Measurements from ENCODE around the gene GRIP2.

The GRIP2 gene

DNA sequence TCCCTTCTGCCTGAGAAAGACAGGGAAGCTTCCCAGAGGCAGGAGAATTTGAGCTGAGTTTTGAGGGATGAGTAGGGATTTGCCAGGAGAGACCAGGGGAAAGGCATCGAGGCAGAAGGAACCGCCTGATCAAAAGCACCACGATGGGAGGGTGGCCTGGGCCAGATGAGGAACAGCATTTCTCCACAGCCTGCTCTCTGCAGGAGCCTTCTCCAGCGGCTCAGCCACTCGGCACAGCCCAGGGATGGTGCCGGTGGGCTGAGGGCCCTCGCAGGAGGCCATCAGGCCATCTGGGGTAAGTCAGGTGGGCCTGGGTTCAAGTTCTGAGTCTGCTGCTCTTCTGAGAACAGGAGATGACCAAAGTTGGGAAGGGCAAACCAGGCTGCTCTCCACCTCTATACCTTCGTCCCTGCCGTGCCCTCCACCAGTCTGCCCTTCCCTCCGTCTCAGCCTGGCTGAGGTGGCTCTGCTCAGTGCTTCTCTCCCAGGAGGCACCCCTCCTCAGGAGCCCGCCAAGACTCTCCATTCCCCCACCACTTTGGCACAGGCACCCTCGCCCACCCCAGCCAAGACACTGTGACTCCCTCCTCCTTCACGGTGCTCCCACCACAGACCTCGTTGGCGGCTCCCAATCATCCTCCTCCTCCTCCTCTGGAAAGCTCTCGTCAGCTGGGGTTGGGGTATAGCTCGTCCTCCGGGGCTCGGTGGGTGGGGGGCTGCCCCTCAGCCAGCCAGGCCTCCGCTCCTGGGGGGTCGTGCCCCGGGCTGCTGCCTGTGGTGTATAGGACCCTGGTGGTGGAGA lies 34.9 kb downstream of the GRIP2 start:
- no peak for DNase-seq

DNA sequence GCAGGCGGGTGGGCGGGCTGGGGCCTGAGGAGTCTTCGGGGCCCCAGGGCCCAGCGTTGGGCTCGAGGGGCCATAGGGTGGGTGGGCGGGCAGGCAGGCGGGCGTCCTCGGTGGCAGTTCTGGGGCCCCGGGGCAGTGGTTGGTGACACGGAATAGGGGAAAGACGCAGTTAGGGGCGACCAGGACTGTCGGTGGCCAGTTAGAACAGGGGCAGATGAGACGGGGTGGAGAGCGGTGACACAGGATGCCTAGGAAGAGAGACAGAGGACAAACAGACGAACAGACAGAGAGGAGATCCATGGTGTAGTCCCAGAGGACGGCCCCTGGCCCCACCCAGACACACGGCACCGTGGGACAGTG lies 36.5 kb downstream of the GRIP2 start:
- DNase-seq, result no peak

DNA sequence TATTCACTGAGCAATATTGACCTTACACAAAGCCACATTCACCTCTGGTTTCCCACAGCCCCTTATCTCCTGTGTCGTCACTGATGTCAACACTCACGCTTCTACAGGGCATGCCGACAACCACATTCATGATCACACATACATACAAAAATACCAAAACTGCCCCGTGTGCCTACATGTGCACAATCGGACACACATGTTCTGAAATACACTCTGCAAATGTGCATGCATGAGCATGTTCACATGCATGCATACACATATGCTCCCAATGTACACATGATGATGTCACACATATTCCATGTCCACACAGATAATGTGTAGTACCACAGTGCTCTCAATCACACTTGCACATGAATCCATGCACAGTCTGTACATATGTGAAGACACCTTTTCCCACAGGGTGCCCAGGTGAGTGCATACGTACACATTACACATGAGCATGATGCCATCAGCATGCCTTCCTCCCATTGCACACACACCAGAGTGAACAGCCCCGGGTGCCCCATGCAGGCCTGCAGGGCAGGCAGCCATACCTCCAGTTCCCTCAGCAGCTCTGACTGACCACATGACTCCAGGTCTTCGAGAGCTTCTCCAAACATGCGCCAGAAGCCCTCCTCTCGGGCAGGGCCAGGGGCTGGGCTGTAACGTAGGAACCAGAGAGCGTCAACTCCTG lies 37.0 kb downstream of the GRIP2 start:
- no peak for DNase-seq

DNA sequence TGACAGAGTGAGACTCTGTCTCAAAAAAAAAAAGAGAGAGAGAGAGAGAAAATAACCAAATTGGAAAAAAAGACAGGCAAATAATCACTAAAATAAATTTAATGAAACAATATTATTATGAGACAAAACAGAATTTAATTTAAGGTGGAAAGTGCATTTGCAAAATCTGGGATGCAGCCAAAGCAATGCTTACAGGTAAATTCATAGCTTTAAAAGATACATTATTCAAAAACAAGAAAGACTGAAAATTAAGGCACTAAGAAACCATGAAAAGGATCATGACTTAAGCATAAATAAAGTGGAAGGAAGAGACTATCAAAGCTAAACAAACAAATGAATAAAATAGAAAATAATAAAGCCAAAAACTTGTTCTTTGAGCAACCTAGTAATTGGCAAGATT lies 37.7 kb downstream of the GRIP2 start:
- no peak for DNase-seq

DNA sequence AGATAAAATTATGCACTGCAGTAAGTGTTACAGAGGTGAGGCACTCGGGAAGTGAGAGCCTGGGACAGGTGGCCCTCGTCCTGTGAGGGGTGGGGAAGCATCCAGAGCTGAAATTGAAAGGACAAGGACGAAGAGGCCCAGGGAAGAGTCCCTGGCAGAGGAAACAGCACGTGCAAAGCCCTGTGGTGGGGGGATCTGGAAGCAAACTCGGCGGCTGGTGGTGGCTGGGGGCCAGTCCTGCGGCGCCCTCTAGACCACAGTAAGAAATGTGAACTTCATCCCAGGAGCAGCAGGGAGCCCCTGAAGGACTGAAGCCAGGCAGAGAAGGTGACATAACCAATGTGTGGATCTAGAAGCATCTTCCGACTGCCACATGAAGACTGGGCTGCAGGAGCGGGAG lies 42.8 kb downstream of the GRIP2 start:
- no peak for DNase-seq

DNA sequence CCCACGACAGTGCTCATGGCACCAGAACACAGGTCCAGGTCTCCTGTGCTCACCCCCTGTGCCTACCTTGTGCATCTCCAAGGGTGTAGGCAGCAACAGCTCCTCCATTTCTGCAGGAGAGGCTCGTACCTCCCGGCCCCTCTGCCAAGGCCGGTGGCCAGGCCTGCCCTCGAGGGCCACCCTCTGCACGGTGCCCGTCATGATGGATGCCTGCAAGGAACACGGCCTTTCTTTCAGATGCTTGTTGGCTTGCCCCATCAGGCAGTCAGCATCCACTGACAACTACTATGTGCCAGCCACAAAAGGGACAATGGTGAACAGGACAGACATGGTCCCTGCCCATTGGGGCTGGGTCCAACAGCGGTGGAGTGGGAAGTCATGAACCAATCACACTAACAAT lies 43.8 kb downstream of the GRIP2 start:
- DNase-seq, result no peak

DNA sequence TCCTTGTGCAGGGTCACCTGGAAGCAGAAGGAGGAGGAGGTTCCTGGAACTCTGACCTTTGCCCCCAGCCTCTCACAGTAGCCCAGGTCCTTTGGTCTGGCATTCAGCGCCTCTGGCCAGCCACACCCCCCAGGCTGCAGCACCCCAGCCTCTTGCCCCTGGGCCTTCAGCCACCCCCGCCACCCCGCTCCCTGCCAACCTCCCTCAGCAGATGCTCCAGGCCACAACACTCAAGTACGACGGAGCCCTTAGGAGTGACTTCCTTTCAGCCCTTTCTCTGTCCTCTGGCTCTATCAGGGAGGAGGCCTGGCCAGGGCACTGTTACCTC lies 45.2 kb downstream of the GRIP2 start:
- no peak for DNase-seq

DNA sequence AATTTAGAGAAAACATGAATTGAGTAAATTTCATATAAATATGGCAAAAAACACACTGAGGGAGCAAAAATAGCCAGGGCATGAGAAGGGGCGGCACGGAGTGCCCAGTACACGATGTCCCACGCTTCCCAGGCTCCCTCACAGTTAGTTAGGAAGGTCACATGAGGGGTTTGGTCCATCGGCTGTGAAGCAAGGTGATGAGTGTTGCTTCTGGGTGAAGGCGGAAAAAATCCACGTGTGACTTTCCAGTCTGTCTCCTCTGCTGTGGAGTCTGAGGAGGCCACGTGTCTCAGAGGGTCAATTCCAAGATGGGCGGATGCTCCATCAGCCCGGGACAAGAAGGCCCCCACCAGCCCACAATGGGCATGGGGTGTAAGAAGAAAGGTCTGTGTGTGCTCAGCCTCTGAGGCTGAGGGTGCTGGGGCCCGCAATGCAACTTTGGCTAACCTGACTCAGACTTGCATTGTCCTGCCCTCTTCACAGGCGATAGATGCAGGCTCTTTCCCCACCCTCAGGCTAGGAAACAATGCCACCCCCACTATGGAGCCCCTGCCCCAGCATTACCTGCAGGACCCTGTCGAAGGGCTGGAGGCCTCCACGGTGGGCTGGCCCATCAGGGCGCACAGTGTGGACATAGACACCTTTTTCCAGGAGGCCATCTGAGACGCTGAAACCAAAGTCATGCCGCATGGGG lies 45.7 kb downstream of the GRIP2 start:
- no peak for DNase-seq

DNA sequence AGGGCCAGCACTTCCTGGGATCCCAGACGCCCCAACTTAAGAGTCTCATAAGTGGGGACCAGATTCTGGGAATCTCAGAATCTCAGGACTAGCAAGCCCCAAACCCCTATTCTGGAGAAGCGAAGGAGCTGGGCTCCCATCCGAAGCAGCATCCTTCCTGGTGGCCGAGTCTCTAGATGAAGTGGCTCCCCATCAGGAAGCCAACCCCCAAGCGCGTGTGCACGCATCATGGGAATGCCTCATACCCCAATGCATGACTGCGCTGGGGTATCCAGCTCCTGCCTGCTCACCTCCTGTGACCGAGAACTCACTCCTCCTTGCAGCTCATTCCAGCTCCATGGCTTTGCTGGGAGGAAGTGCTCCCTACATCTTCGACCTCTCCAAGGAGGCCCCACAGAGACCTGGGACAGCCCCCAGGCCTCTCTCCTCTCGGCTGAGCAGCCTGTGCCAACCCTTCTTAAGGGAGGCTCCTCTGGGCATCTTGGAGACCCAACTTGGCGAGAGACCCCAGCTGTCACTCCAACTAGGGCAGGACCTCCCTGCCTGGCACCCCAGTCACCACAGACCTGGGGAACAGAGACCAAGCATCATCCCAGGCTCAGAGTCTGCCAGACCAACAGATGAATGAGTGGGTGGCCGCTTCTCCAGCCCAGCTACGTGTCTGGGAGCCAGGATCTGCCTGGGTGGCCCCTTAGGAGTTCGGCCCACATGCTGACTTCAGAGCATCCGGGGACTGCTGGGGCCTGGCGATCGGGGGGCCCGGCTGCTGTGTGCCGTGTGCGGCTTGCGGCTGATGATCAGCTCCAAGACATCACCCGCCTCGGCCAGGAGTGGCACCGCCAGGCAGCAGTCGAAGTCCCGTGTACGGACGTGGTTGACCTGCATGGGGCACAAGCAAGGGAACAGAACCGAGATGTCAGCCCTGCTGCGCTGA lies 46.9 kb downstream of the GRIP2 start:
- DNase-seq, result no peak

DNA sequence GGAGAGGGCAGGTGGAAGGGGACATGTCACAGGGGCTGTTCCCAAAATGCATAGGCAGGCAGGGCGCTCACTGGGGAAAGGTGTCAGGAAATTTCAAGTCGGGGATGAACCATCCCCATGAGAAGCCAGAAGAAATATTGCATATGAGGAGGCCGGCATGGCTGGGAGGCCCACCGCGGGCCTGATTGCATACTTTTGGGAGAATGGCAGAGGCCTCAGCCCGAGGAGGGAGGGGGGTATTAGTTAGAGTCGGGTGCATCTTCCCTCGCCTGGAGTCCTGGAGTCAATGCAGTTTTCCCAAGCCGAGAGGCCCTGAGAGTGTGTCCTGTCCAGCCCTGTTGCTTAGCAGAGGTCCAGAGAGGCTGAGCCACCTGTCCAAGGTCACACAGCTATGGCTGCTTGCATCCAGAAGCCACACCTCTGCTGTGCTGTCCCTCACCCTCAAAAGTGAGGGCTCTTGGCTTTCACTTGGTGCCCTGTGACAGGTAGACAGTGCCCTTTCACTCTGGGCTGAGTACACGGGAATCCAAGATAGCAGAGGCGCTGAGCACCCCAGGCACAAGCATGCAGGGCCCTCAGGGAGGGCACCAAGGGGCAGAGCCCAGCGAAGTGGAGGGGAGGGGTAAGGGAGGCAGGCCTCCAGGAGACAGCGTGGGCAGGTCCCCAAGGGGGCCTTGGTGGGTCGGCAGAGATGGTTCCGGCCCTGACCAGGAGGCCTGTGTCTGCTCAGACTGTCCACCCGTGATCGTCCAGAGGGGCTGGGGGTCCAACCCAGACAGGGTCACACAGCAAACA lies 48.5 kb downstream of the GRIP2 start:
- no peak for DNase-seq

DNA sequence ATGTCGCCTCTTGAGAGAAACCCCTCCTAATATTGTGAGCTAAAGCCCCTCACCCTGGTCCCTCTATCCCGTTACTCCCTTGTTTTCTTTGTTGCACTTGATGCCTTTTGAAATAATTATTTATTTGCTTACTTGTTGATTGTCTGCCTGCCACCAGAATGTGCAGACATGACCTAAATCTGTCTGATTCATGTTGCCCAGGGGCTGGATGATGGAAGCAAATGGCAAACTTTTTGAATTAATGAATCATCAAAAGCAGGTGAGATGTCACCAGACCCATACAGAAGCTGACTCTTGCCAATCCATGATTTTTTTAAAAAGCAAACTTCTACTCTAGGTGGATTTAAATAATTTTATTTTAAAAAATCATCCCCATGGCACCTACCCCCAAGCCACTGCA lies 49.3 kb downstream of the GRIP2 start:
- no peak for DNase-seq

DNA sequence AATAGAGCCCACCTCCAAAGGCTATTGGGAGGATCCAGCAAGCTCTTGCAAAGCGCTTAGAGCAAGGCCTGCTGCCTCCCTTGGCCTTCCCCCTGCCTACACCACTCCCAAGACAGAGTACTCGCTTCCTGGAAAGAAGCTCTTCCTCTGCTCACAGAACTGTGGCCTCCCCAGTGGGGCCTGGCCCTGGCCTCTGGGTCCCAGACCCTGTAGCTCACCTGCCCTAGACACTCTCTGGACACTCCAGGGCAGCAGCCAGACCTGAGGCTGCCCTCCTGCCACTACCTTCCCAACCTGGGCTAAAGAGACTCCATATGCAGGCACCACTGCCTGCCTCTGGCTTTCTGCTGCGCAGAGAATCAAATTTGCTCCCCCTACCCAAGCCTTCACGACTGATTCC lies 49.9 kb downstream of the GRIP2 start:
- DNase-seq, result no peak

DNA sequence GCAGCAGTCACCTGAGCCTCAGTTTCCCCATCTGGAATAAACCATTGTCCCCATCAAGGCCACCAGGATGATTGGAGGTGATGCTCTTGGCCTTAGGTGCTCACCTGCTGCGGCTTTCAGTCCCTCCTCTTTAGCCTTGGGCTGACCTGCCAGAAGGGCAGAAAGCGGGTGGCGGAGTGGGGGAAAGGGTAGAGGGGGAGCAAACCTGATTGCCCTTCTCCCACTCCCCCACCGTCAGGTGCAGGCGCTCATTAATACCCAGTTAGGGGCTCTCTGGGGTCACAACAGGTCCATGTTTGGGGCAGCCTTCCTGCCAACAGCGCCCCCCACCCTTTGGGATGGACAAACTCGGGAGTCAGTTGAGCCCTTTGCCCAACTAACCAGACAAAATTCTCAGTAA lies 50.5 kb downstream of the GRIP2 start:
- DNase-seq, result no peak

DNA sequence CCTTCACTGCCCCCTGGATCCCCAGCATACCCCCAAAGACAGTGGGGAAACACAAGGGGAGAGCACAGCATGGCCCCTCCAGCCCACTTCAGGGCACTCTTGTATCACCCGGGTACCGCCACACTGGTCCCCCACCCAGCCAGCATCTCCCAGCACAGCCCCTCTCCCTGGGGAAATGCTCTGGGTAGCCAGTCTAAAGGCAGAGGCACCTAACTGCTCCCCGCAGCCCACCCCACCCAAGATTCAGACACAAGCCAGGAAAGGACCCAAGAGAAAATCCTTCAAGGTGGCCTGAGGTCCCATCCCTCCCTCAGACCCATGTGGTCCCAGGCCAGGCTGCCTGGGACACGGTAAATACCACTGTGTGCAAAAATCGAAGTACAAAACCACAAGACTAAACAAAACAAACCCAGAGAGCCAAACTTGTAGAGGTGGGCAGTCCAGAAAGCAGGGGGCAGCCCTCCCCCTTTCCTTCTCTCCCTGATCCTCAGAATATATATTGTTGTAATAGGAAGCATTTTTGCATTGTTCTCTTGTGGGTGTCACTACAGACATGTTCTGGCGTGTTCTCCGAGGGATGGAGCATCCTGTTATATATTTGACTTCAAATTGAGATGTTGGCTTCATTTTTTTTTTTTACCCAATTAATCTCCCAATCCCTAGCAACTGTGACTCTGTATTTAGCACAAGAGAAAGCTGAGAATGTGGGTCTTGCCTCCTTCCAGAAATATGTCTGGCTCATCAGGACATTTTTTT lies 51.7 kb downstream of the GRIP2 start:
- no peak for DNase-seq

DNA sequence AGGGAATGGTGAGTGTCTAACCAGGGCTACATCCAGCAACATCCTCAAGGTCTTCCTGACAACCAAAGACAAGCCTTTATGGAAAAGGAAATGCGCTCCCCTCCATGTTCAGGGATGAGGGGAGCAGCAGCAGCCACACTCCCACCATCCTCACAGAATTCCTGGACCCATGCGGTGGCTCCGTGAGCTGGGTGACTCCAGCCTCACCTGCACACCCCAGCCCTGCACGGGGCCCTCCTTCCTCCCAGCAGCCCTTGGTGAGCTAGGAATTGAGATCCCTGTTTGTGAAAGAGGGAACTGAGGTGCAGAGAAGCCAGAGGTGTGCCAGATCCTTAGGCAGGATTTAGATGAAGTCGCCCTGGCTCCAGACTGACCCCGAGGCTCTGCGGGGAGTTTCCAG lies 52.3 kb downstream of the GRIP2 start:
- DNase-seq, result no peak

DNA sequence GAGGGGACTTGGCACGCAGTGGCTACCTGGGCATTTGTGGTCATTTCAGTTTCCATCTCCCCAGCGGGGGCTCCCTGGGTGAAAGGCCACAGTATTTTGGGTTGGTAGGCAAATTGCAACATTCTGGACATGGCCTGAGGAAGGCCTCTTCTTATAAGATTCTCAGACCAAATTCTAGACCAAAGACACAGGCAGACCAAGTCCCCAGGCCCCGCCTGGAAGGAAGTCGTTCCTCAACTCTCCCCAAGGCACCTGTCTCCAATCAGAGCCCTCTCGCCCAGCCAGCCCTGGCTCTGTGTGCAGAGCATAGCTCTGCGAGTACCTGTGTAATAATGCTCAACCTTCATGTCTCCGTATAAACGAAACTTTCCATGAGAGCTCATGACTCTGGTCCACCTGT lies 53.1 kb downstream of the GRIP2 start:
- no peak for DNase-seq

DNA sequence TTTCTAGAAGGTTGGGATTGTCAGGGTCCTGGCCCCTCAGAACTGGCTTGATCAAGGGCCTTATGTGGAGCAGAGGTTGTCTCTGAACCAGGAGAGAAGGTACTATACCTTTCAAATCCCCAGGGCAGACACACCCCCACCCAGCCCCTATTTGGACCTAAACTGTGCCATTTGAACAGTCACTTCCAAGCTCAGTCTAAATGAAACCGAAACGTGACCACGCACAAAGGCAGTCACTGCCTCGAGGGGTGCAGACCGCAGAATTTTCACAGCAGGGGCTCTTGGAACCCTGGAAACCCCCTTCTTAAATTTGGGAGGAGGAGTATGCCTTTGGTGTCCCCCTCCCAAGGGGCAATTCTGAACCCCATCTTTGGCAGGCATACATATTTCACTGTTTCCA lies 53.7 kb downstream of the GRIP2 start:
- DNase-seq, result no peak

DNA sequence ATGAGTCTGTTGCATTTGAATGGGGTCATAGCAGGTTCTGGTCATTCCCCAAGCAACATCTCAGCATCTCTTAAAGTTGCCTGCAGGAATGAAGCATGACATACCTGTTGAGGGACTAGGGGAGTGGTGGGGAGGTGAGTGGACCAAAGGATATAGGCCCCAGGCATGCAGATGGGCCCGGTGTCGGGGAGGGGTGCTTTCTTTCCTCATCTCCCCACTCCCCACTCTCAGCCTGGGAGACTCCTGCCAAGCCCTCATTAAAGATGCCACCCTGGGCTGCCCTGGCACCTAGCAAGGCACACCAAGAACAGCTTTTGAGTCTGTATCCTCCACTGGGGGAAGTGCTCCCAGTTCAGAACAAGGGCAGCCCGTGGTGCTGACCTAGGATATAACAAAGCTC lies 54.2 kb downstream of the GRIP2 start:
- no peak for DNase-seq

DNA sequence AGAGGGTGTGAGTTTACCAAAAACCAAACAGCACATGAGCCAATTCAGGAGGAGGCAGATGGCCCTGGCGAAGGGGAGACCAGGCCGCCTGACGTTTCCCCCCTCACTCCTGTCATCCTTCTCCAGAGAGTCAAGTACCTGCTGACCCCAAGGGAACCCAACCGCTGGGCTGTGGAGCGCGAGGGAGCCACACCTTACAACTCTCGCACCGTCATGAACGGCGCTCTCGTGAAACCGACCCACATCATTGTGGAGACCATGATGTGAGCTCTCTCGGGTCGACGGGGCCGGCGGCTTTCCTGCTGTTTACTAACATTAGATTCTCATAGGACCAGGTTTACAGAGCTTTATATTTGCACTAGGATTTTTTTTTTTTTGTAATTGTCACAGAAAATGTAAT lies 55.4 kb downstream of the GRIP2 start:
- DNase-seq, result no peak

DNA sequence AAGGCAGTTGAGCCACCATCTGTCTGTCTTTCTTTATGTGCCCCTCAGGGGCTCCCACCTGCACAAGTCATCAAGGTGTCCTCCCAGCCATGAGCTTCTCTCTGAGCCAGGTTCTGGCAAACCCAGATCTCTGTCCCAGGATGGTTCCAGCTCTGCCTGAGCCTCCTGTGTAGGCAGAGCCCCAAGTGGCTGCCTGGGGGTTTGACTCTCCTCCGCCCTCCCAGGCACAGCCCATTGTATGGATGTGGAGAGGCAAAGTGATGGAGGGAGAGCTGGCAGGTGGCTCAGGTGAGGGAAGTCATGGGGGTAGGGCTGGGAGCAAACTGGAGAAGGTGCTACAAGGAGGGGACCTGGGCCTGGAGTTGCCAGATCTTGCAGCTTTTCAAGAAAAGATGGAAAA lies 56.9 kb downstream of the GRIP2 start:
- no peak for DNase-seq

DNA sequence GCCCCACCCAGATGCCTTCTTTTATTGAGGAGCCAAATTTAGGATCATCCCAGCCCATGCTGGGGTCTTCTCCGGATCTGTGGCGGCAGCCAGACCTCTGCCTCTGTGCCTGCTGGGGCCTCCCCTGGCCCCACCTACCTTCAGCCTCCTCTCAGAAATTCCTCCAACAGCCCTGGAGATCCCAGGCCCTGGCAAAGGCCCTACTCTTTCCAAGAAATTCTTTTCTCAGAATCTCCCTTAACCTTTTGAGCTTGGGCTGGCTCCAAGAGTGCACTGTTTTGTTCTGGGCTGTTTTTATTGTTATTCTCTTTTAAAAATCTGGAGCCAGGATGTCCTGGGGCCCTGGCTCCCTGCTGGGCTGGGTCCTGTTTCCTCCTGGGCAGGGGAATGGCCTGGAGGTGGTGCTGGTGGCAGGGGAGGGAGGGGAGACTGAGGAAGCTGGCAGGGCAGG lies 57.8 kb downstream of the GRIP2 start:
- DNase-seq, result no peak

DNA sequence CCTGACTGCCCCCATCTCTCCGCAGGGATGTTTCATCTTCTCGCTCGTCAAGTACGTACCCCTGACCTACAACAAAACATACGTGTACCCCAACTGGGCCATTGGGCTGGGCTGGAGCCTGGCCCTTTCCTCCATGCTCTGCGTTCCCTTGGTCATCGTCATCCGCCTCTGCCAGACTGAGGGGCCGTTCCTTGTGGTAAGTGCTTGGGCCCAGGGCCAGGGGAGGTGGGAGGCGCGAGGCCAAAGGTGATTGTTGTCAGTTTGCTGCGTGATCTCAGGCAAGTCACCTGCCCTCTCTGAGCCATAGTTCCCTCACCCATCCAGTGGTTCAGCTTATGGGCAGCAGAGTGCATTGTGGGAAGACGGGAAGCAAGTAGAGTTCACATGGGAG lies 58.5 kb downstream of the GRIP2 start:
- DNase-seq, result no peak
